HG03354 (cell line): Measurements from ENCODE around the gene RPL22.

ENCODE experiments used
- ATAC-seq: cut with Tn5 transposase; IDR thresholded peaks from one replicate; pipeline ENCODE4 v1.9.1; 2021; ENCODE audit warnings: mild to moderate bottlenecking; ENCODE audit not compliant: unreplicated experiment, poor library complexity, severe bottlenecking

Gene RPL22

GRCh38 chr1:6199298-6200187 is at the start of gene RPL22:
Gene RPL22 (minus strand): TSS chr1:6199595. CDS start chr1:6199573, 22 bp downstream.
- peak; percentile 97 for ATAC-seq

- no peak for ATAC-seq
Measured at GRCh38 chr1:6248161-6248776, 48.9 kb upstream of the RPL22 start.

GRCh38 chr1:6247651-6248050 is 48.3 kb upstream of the RPL22 start:
- ATAC-seq = no peak

GRCh38 chr1:6246497-6247467 is 47.4 kb upstream of the RPL22 start:
- ATAC-seq = peak; percentile 57

- no peak for ATAC-seq
Measured at GRCh38 chr1:6245869-6246496, 46.6 kb upstream of the RPL22 start.

GRCh38 chr1:6245086-6245868 is 45.9 kb upstream of the RPL22 start:
- no peak for ATAC-seq

GRCh38 chr1:6244401-6245049 is 45.1 kb upstream of the RPL22 start:
- ATAC-seq = no peak

GRCh38 chr1:6243993-6244392 is 44.6 kb upstream of the RPL22 start, which contains the start of gene HES3:
Gene HES3 (plus strand): TSS chr1:6244179. CDS start chr1:6244366, 187 bp downstream.
- no peak for ATAC-seq

- ATAC-seq = no peak
Measured at GRCh38 chr1:6243053-6243834, 43.8 kb upstream of the RPL22 start.

- no peak for ATAC-seq
Measured at GRCh38 chr1:6241887-6242740, 42.7 kb upstream of the RPL22 start.

- ATAC-seq = no peak
Measured at GRCh38 chr1:6241107-6241886, 41.9 kb upstream of the RPL22 start.

- ATAC-seq = no peak
Measured at GRCh38 chr1:6239950-6240768, 40.8 kb upstream of the RPL22 start.

GRCh38 chr1:6239213-6239752 is 39.9 kb upstream of the RPL22 start:
- no peak for ATAC-seq

- ATAC-seq = no peak
Measured at GRCh38 chr1:6237093-6237492, 37.7 kb upstream of the RPL22 start.

GRCh38 chr1:6235296-6235677 is 35.9 kb upstream of the RPL22 start:
- peak; percentile 33 for ATAC-seq
